Middle frontal gyrus (tissue), 1 donor: Measurements from ENCODE around the gene TYROBP.
"Not testable (repeated sequence)": the region's sequence is repeated elsewhere in the genome, so short reads cannot be mapped to it uniquely, and the experiment has no call there.

Source experiments
- DNase-seq: peaks from one replicate; pipeline ENCODE4 v3.0.0-alpha.2; 2015; ENCODE audit warnings: low spot score; ENCODE audit errors: extremely low spot score

Gene TYROBP

GRCh38 chr19:35901854-35902661, 6.0 kb downstream of the TYROBP start, which contains the start of gene HCST:
Gene HCST, plus strand, starts transcription at chr19:35902529. Its CDS starts 65 bp downstream, at chr19:35902594.
- DNase-seq, result no peak

- DNase-seq, result no peak
Observed at GRCh38 chr19:35901055-35901644, 6.9 kb downstream of the TYROBP start.

GRCh38 chr19:35899547-35900214, 8.4 kb downstream of the TYROBP start:
- DNase-seq, result peak; percentile 69

- DNase-seq, result no peak
Observed at GRCh38 chr19:35898499-35898809, 9.6 kb downstream of the TYROBP start.

GRCh38 chr19:35897706-35898451, 10.2 kb downstream of the TYROBP start:
- DNase-seq, result no peak

GRCh38 chr19:35896643-35897040, 11.5 kb downstream of the TYROBP start:
- DNase-seq, result no peak

- no peak for DNase-seq
Observed at GRCh38 chr19:35895911-35896642, 12.0 kb downstream of the TYROBP start.

GRCh38 chr19:35894342-35894741, 13.8 kb downstream of the TYROBP start:
- no peak for DNase-seq

GRCh38 chr19:35891819-35892218, 16.3 kb downstream of the TYROBP start:
- DNase-seq, result not testable (repeated sequence)

GRCh38 chr19:35890113-35890650, 17.9 kb downstream of the TYROBP start:
- DNase-seq, result no peak

- no peak for DNase-seq
Observed at GRCh38 chr19:35889370-35890112, 18.6 kb downstream of the TYROBP start.

- DNase-seq, result no peak
Observed at GRCh38 chr19:35888398-35888797, 19.7 kb downstream of the TYROBP start.

GRCh38 chr19:35887197-35887596, 20.9 kb downstream of the TYROBP start:
- no peak for DNase-seq

GRCh38 chr19:35885904-35886303, 22.2 kb downstream of the TYROBP start:
- no peak for DNase-seq

- no peak for DNase-seq
Observed at GRCh38 chr19:35885225-35885738, 22.8 kb downstream of the TYROBP start.

- no peak for DNase-seq
Observed at GRCh38 chr19:35883882-35884281, 24.2 kb downstream of the TYROBP start.

GRCh38 chr19:35882114-35882832, 25.8 kb downstream of the TYROBP start:
- DNase-seq, result peak; percentile 77

GRCh38 chr19:35879770-35880317, 28.3 kb downstream of the TYROBP start:
- DNase-seq, result peak; percentile 34

GRCh38 chr19:35879068-35879467, 29.0 kb downstream of the TYROBP start:
- DNase-seq, result no peak
